Bone marrow (tissue), 2 donors: ENCODE results near the gene PET100.

Source experiments
- DNase-seq, 2 donors: peaks; one replicate each; lab custom pipeline; 2025; lab: John Stamatoyannopoulos, UW

The PET100 gene

DNA sequence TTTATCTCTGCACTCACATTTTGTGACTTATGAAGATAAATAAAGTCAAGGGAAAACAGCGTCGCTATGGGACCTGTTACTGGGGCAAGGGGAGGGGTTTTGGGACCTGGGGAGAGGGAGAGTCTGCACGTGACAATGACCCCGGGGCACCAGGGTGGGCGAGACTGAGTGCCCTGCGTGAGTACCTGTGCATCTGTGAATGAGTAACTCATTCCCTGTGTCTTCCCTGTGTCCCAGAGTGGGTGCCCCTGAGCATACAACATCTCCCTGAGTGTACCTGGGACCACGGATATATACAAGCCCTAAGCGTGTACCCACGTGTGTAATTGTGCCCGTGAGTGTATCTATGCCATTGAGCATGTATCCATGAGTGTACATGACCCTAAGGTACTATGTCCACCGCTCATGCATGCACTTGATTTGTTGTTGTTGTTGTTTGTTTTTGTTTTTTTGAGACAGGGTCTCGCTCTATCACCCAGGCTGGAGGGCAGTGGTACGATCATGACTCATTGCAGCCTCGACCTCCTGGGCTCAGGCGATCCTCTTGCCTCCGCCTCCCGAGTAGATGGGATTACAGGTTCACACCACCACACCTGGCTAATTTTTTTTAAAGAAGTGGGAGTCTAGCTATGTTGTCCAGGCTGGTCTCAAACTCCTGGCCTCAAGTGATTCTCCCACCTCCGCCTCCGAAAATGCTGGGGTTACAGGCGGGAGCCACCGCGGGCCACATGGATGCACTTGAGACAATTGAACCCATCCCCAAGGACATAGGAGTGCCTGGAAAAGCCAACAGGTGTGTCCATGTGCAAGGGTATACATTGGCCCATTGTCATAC lies 50.4 kb downstream of the PET100 start:
- DNase-seq = no peak

DNA sequence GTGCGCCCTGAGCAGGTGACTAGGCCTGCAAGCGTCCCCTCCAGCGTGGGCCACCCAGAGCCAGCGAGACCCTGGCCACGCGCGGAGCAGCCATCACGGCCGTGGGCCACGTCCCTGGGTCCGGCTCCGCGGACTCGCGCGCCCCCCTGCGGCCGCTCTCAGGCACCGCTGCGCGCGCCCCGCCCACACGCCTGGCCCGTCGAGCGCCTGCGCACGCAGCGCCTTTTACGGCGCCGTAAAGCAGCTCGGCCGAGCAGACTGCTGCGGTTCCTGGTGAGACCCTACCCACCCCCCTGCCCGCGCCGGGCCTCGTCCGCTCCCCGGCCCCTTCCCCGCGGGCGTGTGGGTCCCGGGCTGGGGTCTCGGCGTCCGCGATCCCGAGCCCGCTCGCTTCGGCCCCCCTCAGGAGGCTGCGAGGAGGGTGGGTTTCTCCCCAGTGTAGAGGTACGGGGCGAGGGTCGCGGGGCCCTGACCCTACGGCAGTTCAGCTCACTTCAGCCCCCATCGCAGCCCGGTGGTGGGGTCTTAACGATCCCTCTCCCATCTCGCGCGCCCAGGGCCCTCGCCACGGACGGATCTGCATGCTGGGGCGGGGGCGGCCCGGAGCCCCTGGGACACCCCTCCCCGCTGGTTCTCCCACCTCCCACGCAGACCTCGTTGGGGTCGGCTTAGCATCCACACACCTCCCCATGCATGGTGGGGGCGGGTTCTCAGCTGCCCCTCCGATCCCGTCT lies 51.2 kb downstream of the PET100 start, which contains the start of gene TRAPPC5:
Gene TRAPPC5, plus strand, starts transcription at position 228 of the 734 bp plus-strand sequence. CDS start 1,421 bp downstream, outside the sequence.
- peak; percentile 50 to 76 for DNase-seq
